Activated CD8-positive, alpha-beta memory T cell treated with anti-CD3 and anti-CD28 coated beads for 48 hours (primary cell): Measurements from ENCODE around the gene KRTAP5-9.
"Not testable (repeated sequence)": the region's sequence is repeated elsewhere in the genome, so short reads cannot be mapped to it uniquely, and the experiment has no call there.

Experiments
- DNase-seq, 3 experiments: peaks; one replicate each; pipeline ENCODE4 v3.0.0-alpha.2; 2020; ENCODE audit warnings: low read depth in 2 of 3, low spot score in 2 of 3

KRTAP5-9 gene, protein sequence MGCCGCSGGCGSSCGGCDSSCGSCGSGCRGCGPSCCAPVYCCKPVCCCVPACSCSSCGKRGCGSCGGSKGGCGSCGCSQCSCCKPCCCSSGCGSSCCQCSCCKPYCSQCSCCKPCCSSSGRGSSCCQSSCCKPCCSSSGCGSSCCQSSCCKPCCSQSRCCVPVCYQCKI

DNA sequence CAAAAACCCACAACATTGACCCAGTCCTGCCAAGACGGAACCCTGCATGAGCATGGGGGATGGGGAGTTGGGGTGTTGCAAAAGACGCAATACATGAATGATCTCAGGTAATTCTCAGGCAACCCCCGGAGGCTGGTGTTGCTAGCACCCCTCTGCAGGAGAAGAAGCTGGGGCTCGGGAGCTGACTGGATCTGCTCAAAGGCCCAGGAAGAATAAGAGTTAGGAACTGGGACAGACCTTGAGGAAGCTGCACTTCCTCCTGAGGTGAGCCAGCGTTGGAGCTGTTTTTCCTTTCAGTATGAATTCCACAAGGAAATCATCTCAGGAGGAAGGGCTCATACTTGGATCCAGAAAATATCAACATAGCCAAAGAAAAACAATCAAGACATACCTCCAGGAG is at the start of gene KRTAP5-9:
KRTAP5-9 (plus strand) TSS at position 301 of the 400 bp plus-strand sequence. CDS start 238 bp downstream, outside the sequence.
- no peak for DNase-seq

DNA sequence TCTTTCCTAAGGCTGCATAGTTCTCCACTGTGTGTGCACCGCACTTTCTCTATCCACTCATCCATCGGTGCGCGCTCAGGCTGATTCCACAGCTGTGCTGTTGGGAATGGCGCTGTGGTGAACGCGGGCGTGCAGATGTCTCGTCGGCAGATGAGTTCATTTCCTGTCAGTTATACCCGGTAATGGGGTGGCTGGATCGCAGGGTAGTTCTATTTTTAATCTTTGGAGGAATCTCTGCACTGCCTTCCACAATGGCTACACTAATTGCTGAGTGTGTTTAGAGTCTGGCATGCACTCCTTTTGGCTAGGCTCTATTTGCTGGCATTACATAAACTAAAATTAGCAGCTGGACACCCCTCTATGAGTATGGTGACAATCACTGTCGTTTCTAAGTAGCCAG is 49.1 kb upstream of the KRTAP5-9 start:
- DNase-seq: no peak

DNA sequence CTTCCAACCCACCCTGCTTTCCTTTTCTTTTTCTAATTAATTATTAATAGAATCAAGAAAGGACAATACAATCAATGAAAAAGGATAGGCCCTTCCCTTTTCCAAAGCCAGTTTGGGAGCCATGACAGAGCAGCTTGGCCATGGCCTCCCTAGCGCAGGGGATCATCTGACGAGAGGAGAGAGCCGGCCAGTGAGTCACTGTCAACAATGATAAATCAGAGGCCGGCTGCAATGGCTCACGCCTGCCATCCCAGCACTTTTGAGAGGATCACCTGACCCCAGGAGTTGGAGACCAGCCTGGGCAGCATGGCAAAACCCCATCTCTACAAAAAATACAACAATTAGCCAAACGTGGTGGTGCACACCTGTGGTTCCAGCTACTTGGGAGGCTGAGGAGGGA is 48.7 kb upstream of the KRTAP5-9 start:
- DNase-seq: no peak

DNA sequence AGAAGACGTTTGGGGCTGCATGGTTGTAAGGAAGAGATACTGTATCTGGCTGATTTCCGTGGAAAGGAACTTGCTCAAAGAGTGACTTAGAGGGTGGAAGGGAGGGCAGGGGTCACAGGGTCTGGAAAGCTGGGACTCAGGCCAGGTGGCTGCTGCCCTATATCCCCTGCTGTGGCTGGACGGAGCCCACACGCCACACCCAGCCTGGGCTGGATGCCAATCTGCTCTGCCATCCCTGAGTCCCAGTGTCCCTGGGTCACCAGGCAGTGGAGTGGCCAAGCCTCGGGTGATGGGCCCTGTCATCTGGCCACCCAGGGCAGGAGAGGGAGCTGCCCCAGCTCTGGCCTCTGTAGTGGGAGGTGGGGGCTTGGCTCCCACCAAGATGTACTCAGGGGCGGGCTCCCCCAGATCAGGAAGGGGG is 47.6 kb upstream of the KRTAP5-9 start:
- no peak for DNase-seq

DNA sequence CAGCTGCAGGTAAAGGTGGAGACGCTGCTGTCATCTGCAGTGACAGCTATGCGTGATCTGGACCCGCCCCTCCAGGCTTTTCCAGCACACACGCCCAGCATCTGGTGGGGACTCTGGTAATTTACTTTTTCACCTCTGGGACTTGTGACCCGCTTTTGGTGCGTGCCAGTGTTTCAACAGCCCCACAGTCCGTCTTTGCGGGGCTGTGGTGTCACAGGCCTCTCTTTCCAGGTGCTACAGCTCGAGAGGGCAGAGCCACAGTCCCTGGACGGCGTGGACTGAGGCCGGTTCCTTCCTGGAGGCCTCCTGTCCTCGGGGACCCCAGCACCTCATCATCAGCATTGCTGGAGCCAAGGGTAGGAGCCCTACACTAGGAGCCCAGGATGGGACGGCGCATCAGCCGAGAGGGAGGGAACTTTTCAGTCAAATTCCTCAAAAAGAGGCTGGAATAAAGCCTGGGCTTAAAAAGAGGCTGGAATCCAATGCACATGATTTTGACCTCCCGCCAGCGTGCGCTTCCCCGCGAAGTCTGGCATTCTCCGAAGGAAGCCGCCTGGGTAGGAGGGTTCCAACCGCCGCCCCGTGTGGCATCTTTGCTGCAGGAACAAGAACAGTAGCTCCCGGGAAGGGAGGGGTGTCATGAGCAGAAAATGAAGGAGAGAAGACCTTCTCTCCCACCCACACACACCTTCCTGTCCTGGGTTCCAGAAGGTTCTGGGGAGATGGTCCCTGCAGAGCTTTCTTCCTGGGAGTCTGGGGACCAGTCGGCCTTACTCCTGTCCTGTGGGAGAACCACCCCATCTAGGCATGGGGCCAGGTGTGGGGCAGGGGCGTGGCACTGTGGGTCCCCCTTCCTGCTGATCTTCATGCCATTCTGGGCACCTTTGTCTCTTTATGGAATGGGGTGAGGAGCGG is 46.9 kb upstream of the KRTAP5-9 start:
- no peak for DNase-seq

DNA sequence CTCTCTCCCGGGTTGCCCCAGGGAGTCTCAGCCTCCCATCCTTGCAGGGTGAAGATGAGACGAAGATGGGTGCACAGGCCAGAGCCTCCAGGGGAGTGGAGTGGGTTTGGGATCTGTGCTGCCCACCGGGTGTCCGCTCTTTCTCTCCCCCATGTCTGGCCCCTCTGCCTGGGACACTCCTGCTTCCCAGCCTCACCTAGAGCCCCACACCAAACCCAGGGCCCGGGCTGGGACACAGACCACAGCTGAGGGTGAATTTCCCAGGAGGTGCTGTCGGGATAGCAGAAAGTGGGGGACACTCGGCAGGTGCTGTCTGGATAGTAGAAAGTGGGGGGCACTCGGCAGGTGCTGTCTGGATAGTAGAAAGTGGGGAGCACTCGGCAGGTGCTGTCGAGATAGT is 46.2 kb upstream of the KRTAP5-9 start:
- DNase-seq: no peak

DNA sequence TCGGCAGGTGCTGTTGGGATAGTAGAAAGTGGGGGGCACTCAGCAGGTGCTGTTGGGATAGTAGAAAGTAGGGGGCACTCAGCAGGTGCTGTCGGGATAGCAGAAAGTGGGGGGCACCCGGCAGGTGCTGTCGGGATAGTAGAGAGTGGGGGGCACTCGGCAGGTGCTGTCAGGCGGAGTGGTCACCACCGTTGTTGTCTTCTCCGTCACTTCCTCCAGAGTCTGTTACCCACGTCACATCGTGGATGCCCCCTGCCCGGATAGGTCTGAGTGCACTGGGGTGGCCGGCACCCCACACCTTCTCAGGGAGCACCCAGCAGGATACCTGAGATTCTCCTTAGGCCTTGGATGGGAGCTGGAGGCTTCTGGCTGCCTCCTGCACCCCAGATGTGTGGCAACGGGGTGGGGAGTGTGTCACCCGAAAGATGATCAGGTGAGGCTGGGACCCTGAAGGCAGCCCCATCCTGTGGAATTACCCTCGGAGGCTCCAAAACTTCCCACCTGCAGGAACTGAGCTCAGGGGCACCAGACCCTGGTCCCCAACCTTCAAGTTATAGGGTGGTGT is 45.3 kb upstream of the KRTAP5-9 start:
- no peak for DNase-seq

DNA sequence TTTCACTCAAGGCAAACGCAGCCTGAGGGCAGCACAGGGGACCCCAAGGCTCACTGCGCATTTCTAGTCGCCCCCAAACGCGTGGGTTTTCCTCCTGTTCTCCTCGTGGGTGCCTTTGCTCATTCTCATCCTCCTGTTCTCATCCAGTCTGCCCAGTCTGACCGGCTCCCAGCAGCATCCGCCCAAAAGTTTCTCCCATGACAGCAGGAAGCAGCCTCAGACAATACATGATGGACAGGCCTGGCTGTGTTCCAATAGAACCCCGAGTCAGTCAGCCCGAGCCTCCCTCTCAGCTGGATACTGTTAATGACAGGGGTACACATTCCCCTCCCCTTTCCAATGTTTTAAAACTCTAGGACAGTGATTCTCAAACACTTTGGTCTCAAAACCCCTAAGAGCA is 43.7 kb upstream of the KRTAP5-9 start:
- DNase-seq: no peak

DNA sequence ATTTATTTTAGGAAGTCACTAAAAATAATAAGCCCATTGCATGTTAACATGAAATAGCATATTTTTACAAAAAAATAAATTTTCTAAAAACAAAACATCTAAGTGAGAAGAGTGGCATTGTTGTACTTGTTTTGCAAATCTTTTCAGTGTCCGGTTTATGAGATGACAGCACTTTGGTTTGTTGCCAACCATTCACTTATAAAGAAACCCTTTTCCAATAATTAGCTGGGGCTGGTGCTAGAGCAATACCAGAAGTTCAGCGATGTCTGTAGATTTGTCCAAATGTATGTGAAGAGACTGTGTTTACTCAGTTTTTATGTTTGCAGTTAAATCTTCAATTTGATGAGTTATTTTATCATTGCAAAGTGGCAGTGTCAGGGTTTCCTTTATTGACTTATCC is 43.2 kb upstream of the KRTAP5-9 start:
- no peak for DNase-seq

DNA sequence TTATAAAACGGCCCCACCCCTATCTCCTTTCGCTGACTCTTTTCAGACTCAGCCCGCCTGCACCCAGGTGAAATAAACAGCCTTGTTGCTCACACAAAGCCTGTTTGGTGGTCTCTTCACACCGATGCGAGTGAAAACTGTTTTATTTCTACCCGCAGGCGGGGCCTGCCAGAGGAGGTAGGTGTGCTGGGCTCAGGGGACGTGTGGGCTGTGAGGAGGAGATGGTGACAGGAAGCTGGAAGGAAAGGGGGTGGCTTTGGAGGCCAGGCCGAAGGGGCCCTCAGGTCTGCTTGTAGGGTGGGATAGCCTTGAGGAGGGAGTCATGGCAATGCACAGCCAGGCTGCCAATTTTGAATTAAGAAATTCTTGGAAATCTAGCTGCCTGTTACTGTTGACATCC is 42.4 kb upstream of the KRTAP5-9 start:
- no peak for DNase-seq

DNA sequence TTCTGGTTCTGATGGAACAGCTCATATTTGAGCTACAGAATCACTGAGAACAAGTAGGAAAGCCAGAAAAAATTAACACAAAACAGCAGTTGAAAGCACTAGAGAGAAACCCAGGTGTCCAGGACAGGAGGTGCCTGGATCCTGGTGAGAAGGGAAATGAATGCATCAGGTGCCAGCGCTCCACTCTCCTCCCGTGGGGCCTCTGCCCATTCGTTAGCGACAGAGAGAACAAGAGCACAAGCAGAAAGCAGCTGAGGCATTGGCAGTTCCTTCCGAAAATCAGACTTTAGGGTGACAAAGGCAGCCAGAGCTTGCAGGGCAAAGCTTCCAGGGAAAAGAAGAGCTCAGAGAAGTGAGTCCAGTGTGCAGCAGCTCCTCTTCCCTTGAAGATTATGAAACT is 41.1 kb upstream of the KRTAP5-9 start:
- DNase-seq: no peak

DNA sequence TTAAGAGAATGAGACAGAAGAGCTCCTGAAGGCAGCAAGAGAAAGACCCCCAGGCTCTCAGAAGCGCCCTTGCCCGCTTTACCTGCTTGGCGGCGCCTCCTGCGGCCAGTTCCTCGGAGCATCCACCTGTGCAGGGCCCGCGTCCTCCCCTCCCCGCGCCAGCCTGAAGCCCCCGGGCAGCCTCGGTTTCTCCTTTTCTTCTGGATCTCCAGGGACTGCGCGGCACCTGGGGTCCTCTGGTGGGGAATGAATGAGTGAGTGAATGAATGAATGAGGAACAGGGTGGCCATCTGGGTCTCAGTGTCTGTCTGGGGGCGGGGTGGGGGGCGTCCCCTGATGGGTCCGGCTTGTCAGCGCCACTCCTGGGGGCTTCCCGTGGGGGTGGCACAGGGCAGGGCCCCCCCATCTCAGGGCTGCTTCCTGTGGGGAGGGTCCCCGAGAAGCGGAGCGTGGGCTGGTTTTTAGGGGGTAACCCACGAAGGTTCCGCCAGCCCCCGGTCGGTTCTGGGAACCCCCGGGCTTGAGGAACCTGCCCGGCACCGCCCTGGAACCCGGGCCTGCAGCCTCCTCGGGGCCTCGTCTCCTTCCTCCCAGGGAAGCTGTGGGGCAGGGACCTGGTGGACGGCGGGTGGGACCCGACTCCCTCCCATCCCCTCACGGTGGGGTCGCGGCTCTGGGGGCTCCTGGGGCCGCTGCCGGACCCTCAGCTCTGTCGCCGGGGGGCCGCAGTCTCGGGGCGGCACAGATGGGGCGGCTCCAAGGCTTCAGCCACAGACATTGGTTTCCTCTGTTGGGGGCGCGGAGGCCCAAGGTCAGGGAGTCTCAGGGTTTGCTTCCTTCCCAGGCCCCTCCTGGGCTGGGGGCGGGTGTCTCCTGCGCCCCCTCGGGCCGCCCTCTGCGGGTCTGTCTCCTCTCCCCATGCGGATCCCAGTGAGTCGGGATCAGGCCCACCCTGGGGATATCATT is 29.4 kb upstream of the KRTAP5-9 start:
- DNase-seq: no peak

DNA sequence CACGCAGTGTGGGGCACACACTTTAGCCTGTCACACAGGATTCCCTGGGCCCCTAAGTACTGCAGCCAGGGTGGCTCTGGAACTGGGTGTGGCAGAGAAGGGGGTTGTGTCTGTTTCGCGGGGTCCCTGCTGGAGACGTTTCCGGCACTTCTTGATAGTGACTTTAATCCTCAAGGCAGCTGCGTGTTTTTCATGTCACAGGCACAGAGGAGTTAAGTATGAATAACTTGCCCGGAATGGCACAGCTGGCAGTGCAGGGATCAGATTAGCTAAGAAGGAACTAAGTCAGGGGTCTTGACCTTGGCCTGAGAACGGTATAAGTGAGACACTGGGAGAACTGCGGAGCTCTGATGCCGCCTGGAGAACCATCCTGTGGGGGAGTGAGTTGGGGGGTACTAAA is 28.7 kb upstream of the KRTAP5-9 start:
- DNase-seq: no peak

DNA sequence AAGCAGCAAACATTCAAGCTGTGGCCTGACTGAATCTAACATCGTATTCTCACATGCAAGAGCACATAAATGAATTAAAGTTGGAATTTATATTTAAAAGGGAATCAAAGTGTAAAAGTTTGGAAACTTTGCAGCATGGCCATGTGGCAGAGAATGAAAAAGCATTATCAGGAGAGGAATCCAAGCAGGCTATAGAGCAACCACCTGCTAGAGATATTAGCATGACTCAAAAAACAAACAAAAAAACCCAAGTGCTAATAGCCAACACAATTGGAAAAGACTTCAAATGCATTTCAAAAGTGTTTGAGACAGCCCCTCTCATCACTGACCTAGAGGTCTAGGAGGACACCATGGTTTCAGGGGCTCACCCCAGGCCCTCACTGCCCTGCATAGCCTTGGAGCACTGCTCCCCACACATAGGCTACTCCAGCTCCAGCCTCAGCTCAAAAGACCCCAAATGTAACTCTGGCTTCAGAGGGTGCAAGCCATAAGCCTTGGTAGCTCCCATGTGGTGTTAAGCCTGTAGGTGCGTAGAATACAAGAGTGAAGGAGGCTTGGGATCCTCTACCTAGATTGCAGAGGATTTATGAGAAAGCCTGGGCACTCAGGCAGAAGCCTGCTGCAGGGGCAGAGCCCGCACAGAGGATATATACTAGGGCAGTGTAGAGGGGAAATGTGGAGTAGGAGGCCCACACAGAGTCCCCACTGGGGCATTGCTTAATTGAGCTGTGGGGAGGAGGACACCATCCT is 22.9 kb upstream of the KRTAP5-9 start:
- no peak for DNase-seq

DNA sequence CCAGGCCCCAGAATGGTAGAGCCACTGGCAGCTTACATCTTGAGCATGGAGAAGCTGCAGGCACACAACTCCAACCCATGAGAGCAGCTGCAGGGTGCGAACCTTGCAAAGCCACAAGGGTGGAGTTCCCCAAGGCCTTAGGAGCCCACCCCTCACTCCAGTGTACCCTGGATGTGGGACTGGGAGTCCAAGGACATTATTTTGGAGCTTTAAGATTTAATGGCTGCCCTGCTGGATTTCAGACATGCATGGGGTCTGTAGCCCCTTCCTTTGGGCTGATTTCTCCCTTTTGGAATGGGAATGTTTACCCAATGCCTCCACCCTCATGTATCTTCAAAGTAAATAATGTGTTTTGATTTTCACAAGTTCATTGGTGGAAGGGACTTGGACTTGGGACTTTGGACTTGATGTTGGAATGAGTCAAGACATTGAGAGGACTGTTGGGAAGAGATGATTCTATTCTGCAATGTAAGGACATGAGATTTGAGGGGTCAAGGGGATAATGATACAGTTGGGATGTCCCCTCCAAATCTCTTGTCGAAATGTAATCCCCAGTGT is 22.2 kb upstream of the KRTAP5-9 start:
- DNase-seq: no peak

DNA sequence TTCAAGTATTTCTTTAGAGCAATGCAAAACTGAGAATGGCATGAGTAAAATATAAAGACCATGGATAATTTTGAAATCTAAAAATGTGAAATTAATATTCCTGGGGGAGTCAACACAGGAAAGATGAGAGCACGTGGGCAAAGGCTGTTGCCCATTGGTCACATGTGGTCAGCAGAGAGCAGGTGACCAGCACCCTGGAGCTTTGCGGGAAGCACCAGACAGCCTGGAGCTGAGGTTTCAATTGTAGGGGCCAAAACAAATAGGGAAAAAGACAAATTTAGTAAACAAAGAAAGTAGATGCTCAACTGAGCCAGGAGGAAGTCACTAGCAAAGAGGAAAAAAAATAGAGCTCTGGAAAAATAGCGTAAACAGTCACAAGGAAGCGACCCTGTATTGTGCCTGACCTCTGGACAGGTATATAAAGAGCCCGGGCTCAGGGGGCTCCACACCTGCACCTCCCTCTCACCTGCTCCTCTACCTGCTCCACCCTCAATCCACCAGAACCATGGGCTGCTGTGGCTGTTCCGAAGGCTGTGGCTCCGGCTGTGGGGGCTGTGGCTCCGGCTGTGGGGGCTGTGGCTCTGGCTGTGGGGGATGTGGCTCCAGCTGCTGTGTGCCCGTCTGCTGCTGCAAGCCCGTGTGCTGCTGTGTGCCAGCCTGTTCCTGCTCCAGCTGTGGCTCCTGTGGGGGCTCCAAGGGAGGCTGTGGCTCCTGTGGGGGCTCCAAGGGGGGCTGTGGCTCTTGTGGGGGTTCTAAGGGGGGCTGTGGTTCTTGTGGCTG is 21.2 kb upstream of the KRTAP5-9 start, which contains the start of gene KRTAP5-7:
KRTAP5-7 (plus strand) TSS at position 472 of the 780 bp plus-strand sequence; CDS start at position 506, 34 bp downstream.
- not testable (repeated sequence) for DNase-seq

DNA sequence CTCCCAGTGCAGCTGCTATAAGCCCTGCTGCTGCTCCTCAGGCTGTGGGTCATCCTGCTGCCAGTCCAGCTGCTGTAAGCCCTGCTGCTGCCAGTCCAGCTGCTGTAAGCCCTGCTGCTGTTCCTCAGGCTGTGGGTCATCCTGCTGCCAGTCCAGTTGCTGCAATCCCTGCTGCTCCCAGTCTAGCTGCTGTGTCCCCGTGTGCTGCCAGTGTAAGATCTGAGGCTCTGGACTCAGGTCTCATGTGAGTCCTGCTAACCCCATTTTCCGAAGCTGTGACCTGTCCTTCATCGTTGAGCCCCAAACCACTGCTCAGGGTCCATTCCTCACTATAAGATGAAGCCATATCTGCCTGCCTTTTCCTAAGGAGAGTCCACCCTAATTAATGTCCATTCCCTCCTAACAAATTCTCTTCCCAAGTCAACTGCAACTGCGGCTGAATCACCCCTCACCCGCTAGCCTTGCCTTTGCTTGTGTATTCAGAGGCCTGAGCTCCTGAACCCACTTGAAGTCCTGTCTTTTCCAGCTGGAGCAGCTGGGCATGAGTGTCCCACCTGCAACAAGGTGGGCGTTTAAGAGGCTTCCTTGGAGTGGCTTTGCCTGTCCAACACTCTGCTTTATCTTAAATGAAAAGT is 20.5 kb upstream of the KRTAP5-9 start:
- no peak for DNase-seq

DNA sequence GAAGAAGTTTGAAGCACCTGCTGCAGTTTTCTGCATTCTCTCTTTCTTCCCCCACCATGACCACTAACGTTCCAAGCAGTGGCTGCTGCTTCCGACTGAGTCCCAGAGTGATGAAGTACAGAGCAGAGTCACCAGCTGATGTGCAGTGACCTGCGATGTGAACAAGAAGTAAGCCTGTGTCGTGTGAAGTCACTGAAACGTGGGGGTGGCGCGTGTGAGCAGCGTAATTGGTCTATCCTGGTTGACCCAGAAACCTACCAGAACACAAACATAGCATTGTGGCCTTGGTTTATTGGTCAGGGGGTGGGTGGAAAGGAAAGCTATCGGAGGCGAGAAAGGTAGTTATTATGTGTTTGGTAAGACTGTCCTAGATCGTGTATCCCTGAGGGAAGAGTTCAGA is 17.6 kb upstream of the KRTAP5-9 start:
- DNase-seq: no peak
